Stimulated activated CD8-positive, alpha-beta memory T cell treated with anti-CD3 and anti-CD28 coated beads, Interleukin-15, amount 100 ng/mL, for 4 hours (primary cell): ENCODE measurements around the gene SORCS2.
A peak's percentile ranks its signal among the peaks of the same experiment; 100 is the strongest.

ENCODE experiments used
- DNase-seq, 2 donors: peaks; one replicate each; pipeline ENCODE4 v3.0.0-alpha.2; 2020; ENCODE audit warnings: low read depth in 2 of 2

SORCS2 gene

GRCh38 chr4:7710126-7710525 lies 517.8 kb downstream of the SORCS2 start:
- DNase-seq: no peak

GRCh38 chr4:7710576-7711306 lies 518.4 kb downstream of the SORCS2 start:
- no peak for DNase-seq

GRCh38 chr4:7711307-7711963 lies 519.1 kb downstream of the SORCS2 start:
- no peak for DNase-seq

GRCh38 chr4:7712021-7712671 lies 519.8 kb downstream of the SORCS2 start:
- DNase-seq: no peak

GRCh38 chr4:7713757-7714156 lies 521.4 kb downstream of the SORCS2 start:
- no peak for DNase-seq

GRCh38 chr4:7714176-7714575 lies 521.8 kb downstream of the SORCS2 start:
- no peak for DNase-seq

- DNase-seq: no peak
These were observed 522.4 kb downstream of the SORCS2 start for GRCh38 chr4:7714738-7715137.

- no peak for DNase-seq
These were observed 523.1 kb downstream of the SORCS2 start for GRCh38 chr4:7715271-7716009.

- no peak for DNase-seq
These were observed 523.8 kb downstream of the SORCS2 start for GRCh38 chr4:7716010-7716721.

- DNase-seq: no peak
These were observed 524.8 kb downstream of the SORCS2 start for GRCh38 chr4:7717161-7717560.

- no peak for DNase-seq
These were observed 525.7 kb downstream of the SORCS2 start for GRCh38 chr4:7717946-7718490.

GRCh38 chr4:7719354-7720174 lies 527.2 kb downstream of the SORCS2 start:
- DNase-seq: peak; percentile 8 to 32

- DNase-seq: no peak
These were observed 529.7 kb downstream of the SORCS2 start for GRCh38 chr4:7721984-7722551.

- DNase-seq: no peak
These were observed 530.5 kb downstream of the SORCS2 start for GRCh38 chr4:7722766-7723387.

- no peak for DNase-seq
These were observed 531.3 kb downstream of the SORCS2 start for GRCh38 chr4:7723625-7724024.

- DNase-seq: no peak
These were observed 533.6 kb downstream of the SORCS2 start for GRCh38 chr4:7725951-7726350.

- no peak for DNase-seq
These were observed 534.5 kb downstream of the SORCS2 start for GRCh38 chr4:7726665-7727413.

GRCh38 chr4:7727749-7728148 lies 535.4 kb downstream of the SORCS2 start:
- DNase-seq: no peak

GRCh38 chr4:7731437-7731836 lies 539.1 kb downstream of the SORCS2 start:
- no peak for DNase-seq
